ENCODE results near the gene LIN37. TPM values are rescaled to one million over a fixed set of nuclear protein-coding genes. Genes with fewer than 3 reads are reported as not detected.
A peak's percentile ranks its signal among the peaks of the same experiment; 100 is the strongest.

The LIN37 gene
- total and polyA plus RNA-seq, 9 of the 15 experiments (the other 6 are each of a cell fraction or from before 2014, with no cell fraction given), result 1.2 to 12.5 (median 8.6) TPM

- POLR2A ChIA-PET, result interaction anchor here (0.5 to 0.6 kb wide), 2 partner anchors 14 to 208 kb away, joined by 3 read pairs; no protein-coding TSS in a partner anchor
- WGBS (ENCODE audit: insufficient coverage, low coverage, missing lambda C conversion rate), result 39% methylated on average over 12 of the region's 19 CpGs
- H3K4me2 ChIP-seq (ENCODE audit: insufficient read depth, low read length), result no peak overlapping the region
These were observed 41.9 kb downstream of the LIN37 start for GRCh38 chr19:35789978-35790944.

More at GRCh38 chr19:35789978-35790944, 41.9 kb downstream of the LIN37 start:
- intact Hi-C loops (cut with micrococcal nuclease) (no loop called here), in situ Hi-C loops (cut with MboI) (no loop called here)
- CTCF ChIA-PET (ENCODE audit: low intra/inter-chr PET ratio), result no interaction called here
- DNase-seq (ENCODE audit: extremely low read depth in 1 of 4, low spot score in 3 of 4) (no peak), ATAC-seq (no peak), FAIRE-seq (no peak)
- no TSS peak for BruUV-seq (replicated peaks)
- H3K27me3 ChIP-seq (ENCODE audit: control insufficient read depth in 2 of 2, insufficient read depth in 2 of 2, low read length in 2 of 2), result no peaks in the 10 kb centered on the region; a peak in 1 of 5 replicates
- no peaks in the 10 kb centered on the region for H3K9me3 ChIP-seq (replicated peaks; ENCODE audit: control insufficient read depth, insufficient read depth, low read depth, low read length)
- H3K9ac ChIP-seq (ENCODE audit: insufficient read depth in 1 of 2, low read depth in 2 of 2, low read length in 2 of 2), result peak overlapping the region in 1 of 2 experiments; percentile 48; a peak in 1 of 4 replicates
- H3K9me1 ChIP-seq (ENCODE audit: control insufficient read depth, insufficient read depth, low read length), result no peaks in the 10 kb centered on the region
- H2AFZ ChIP-seq (ENCODE audit: low read depth, low read length), result no peak overlapping the region
- TF ChIP-seq ZFX (CRISPR knock-in tag; IDR thresholded peaks at IDR 0.05), result 0 out of 2 replicates have a peak, but pooled peaks have one; percentile 22
- no peak for TF ChIP-seq CGGBP1 (CRISPR knock-in tag; IDR thresholded peaks at IDR 0.05)
- H3K4me3 ChIP-seq, result no peak overlapping the region
- peaks cover 0 to 53% of the 10 kb centered on the region in 2 experiments; a peak in 3 of 5 replicates for H3K4me1 ChIP-seq (replicated peaks in 1 of 2; ENCODE audit: control insufficient read depth in 2 of 2, insufficient read depth in 2 of 2, low read length in 2 of 2)
- H4K20me1 ChIP-seq (replicated peaks; ENCODE audit: control insufficient read depth, insufficient read depth, low read length), result no peaks in the 10 kb centered on the region
- H3K79me2 ChIP-seq (ENCODE audit: control insufficient read depth, insufficient read depth, low read length), result no peaks in the 10 kb centered on the region
- no peak overlapping the region for H3K27ac ChIP-seq (ENCODE audit: extremely low read depth, low read depth, low read length)
- H3K36me3 ChIP-seq (ENCODE audit: control insufficient read depth, insufficient read depth, low read length), result no peaks in the 10 kb centered on the region

Data from K562 (cell line).